Middle frontal gyrus (tissue), 1 donor: ENCODE data around the gene RIMOC1.

Experiments used
- DNase-seq: peaks from one replicate; pipeline ENCODE4 v3.0.0-alpha.2; 2015; ENCODE audit warnings: low spot score; ENCODE audit errors: extremely low spot score

Gene RIMOC1, protein sequence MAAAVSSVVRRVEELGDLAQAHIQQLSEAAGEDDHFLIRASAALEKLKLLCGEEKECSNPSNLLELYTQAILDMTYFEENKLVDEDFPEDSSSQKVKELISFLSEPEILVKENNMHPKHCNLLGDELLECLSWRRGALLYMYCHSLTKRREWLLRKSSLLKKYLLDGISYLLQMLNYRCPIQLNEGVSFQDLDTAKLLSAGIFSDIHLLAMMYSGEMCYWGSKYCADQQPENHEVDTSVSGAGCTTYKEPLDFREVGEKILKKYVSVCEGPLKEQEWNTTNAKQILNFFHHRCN

DNA sequence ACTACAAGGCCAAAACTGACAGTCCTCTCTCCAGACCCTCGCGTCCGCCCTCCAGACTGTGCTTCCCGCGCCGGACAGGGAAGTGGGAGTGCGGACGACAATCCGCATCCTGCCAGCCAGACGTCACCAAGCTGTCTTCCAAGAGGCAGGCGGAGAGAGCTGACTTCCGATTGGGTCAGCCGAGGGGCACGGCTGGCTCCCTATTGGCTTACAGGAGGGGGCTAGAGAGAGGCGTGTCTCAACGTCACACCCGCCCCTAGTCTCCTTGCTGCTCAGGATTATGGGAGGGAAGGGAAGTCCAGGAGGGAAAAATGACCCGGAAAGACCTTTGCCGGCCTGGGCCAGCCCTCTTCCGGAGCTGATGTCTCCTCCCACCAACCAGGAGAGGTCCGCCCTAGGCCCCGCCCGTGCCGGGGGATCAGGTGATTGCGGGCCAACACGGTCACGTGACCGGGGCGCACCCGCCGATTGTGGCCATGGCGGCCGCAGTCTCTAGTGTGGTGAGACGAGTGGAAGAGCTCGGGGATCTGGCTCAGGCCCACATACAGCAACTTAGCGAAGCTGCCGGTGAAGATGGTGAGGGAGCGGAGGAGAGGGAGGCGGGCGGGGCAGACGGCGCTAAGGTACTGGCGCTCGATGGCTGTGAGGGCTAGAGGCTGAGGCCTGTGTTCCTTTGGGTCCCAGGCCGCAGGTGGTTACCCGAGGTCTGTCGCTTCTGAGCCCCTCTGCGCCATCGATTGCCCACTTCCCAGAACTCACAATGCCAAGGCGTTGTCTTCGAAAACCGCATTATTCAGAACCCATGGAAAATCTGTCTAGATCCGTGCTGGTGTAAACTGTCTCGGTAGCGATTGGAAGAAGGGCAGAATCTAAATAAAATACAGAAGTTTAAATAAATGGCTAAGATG is at the start of gene RIMOC1:
Gene RIMOC1, plus strand, starts transcription at position 453 of the 908 bp plus-strand sequence. Its CDS starts 24 bp downstream, at position 477.
- peak; percentile 97 for DNase-seq

GRCh38 chr5:41856644-41857491 is 47.3 kb upstream of the RIMOC1 start:
- peak; percentile 68 for DNase-seq

DNA sequence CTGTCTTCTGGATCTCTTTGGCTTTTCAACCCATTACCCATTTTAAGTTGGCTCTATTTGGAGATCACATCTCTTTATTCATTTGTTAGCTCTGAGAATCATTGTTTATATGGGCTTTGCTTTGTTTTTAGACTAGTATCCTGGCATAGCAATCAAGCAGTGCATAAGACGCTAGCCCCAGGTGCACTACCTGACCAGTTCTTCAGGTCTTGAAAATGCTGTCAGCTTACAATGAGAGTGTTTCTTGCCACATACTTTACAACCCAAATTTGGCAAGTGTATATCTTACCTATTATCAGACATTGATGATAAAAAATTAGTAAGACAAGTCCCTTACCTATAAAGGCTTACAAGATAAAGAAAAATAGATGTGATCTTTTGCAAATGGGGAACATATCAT is 46.2 kb upstream of the RIMOC1 start:
- DNase-seq: no peak

DNA sequence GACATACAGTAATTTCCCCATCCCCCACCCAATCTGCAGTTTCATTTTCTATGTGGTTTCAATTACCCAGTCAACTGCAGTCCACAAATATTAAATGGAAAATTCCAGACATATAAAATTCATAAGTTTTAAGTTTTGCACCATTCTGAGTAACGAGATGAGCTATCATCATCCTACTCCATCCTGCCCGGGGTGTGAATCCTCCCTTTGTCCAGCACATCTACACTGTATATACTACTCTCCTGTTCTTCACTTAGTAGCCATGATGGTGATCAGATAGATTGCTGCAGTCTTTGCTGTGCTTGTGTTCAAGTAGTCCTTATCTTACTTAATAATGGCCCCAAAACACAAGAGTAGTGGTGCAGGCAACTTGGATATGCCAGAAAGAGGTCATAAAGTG is 45.3 kb upstream of the RIMOC1 start:
- no peak for DNase-seq

DNA sequence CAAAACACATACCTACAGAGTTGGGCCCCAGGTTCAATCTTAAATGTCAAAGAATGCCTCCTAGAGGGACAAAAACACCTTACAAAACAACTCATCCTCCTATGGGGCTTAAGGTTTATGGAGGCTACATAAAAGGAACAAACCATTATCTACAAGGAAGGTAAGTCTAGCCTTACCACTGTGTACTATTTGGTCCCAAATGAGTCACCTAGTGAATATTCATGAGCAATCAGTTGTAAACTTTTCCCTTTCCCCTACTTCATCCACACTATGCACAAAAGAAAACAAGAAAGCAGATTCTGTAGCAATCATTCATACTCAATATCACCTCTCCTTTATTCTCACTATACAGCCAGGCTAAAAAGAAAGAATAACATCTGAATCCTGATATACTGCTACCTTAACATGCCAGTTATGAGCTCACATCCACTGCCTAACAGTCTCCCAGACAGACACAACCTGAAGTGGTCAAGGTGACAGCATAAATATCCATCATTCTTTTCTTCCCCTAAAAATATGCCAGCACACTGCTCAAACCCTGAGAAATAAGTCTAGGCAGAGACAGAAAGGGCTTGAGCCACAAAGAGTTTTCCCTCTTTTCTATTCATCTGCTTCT is 40.2 kb upstream of the RIMOC1 start:
- no peak for DNase-seq

DNA sequence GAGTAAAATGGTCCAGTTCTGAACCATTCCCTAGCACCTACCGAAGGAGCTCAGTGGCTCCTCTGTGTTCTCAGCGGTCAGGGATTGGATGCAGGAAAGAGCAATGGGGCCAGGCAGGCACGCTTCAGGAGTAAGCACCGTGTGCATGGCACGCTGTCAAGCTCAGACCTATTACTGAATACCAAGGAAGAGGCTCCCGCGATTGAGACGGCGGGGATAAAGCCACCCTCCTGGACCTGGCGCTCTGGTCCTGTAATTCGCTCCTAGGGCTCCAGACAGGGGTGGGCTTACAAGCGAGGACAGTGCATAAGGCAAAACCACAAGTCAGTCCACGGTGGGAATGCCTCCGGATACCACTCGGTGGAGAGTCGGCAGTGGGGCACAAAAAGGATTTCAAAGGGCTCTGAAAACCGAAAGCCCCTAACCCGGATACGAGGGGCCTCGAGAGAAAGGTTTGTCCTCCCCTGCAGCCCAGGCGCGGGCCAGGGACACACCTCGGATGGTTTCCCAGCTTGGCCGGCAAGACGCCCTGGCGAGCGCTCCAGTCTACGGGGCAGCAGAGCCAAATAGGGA is 34.9 kb upstream of the RIMOC1 start:
- DNase-seq: no peak

- DNase-seq: peak; percentile 58
These were observed 34.2 kb upstream of the RIMOC1 start, which contains the start of gene OXCT1 for GRCh38 chr5:41869724-41870626. TSS of gene OXCT1 (minus strand) at chr5:41870425. CDS start at chr5:41870358, 67 bp downstream.

GRCh38 chr5:41870627-41871048 is 33.5 kb upstream of the RIMOC1 start:
- DNase-seq: no peak

- DNase-seq: no peak
These were observed 32.3 kb upstream of the RIMOC1 start for GRCh38 chr5:41871852-41872251.

- DNase-seq: no peak
These were observed 29.6 kb upstream of the RIMOC1 start for GRCh38 chr5:41874512-41875060.

DNA sequence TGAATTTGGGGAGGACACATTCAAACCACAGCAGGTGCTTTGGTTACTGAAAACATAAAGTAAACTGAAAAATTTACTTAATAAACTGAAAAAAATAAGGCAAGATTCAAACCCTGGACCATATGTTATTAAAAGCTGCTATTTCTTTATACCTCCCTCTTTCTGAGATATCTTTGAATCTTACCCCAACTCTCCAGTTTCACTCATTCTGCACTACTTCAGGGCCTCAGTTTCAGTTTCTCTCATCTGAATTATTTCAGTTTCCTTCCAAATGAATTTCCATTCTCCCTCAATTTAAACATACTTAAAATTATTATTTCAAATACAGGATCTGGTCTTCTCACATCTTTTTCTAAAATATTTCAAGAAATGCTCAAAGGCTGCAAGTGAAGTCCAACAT is 29.0 kb upstream of the RIMOC1 start:
- DNase-seq: no peak

DNA sequence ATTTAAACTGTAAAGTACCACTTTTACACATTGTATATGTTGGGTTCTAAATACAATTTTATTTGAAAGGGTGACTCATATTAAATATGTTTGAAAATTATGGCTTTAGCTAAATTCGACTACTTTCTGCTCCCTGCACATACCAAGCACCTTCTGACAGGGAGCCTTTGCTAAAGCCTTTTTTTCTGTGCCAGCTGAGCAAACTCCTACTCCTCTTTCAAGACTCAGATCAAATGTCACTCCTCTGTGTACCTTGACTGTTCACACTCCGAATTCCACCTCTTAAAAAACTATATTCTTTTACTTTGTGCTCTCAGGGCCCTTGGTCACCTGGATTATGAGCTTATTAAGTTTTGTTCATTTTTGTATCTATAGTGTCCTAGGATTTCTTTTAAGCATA is 27.5 kb upstream of the RIMOC1 start:
- no peak for DNase-seq

DNA sequence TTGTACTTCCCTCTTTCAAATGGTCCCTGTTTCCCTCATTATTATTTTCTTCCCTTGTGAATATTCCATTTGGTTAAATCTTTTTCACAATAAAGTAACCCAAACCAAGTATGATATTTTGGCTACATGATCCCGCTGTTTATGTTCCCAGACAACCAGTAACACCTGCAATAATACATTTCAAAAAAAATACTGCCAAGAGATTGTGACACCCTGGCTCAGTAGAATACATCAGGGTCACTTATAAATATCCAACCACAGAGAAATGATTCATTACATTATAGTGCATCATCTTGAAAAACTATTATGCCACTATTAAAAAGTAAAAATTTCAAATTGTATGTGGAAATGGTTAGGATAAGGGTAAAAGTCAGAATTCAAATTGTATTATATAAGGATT is 26.7 kb upstream of the RIMOC1 start:
- DNase-seq: no peak

- DNase-seq: no peak
These were observed 26.0 kb upstream of the RIMOC1 start for GRCh38 chr5:41878173-41878572.

DNA sequence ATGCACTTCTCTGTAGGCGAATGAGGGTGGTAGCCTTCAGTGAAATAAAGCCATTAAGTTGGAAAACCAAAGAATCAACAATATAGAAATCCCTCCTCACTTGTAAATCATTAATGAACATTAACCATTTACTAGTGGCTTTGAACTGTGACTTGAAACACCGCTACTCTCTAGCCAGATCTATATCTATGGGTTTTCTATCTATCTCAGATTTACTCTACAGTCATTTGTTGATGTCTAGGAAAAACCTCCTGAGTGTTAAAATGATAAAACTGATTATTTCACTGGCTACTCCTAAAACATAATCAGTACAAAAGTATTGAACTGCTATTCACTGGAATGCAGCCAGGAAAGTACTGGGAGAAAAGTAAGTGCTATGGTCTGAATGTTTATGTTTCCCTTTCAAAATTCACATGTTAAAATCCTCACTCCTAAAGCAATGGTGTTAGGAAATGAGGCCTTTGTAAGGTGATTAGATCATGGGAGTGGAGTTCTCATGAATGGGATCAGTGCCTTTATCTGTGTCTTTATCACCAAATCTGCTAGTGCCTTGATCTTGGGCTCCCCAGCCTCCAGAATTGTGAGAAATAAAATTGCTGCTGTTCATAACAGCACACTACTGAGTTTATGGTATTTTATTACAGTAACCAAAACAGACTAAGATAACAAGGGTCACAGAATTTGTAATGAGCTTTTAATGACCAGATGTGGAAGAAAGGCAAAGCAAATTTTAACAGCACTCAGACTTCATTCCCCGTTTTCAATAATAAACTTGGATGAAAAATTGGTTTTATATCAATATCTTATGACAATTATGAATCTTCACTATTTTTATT is 25.3 kb upstream of the RIMOC1 start:
- DNase-seq: no peak

DNA sequence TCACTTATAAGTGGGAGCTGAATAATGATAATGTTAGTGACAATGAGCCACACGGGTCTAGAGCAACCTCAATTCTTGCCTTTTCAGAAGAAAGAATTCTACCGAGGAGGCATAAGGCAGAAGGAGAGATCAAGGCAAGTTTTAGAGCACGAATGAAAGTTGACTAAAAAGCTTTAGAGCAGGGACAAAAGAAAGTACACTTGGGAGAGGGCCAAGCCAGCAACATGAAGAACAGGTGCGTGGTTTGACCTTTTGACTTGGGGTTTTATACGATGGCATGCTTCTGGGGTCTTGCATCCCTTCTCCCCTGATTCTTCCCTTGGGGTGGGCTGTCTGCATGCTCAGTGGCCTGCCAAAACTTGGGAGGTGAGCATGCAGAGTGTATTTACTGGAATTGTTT is 21.4 kb upstream of the RIMOC1 start:
- DNase-seq: no peak

DNA sequence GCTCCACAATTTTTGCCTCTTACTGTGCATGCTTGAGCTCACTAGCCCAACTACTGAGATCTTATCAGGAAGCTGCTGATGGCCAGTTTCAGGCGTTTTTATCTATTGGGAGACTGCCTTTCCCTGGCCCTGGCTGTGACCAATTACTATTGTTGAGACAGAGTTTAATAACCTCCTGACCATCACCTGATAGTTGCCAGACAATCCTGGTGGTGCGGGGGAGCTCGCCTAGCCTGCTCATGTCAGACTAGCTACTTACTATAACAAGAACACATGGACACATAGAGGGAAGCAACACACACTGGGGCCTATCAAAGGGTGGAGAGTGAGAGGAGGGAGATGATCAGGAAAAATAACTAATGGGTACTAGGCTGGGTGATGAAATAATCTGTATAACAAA is 20.9 kb upstream of the RIMOC1 start:
- no peak for DNase-seq

GRCh38 chr5:41883936-41884335 is 20.2 kb upstream of the RIMOC1 start:
- no peak for DNase-seq
